Raji (cell line): ENCODE data around the gene ATP6V0C.
A peak's percentile ranks its signal among the peaks of the same experiment; 100 is the strongest.

Source experiments
- POLR2A ChIP-seq: IDR thresholded peaks from 2 replicates; pipeline ENCODE4 v1.6.1; 2011; ENCODE audit warnings: low read depth, low read length, control low read depth; ENCODE audit not compliant: insufficient read depth

Gene ATP6V0C

GRCh38 chr16:2511996-2512734 is 1.6 kb upstream of the ATP6V0C start:
- TF ChIP-seq POLR2A: no peak

DNA sequence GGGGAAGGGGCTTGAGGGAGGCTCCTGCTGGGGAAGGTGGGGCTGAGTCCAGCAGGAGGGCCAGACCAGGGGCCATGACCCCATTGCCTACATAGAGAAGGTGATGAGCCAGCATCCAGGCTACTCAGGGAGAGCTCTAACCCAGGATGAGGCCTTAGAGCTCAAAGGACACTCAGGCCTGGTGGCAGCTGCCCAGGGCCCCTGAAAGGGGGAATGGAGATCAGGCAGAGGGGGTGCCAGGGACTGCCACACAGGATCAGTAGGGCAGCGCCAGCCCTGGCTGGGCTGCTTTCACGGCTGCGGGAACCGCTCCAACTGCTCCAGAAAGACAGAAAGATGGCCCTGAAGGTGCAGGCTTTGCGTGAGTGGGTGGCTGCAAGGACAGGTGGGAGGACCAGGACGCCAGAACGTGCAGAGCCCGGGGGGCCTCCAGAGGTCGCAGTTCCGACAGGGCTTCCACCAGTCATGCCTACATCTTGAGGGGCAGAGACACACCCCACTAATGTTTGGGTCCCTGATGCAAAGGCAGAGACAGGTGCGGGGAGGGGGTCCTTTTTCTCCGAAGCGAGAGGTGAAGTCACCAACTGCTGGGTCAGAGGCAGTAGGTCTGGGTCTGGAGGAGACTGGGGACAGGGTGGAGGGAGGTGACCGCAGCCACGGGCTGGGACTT is 882 bp upstream of the ATP6V0C start:
- TF ChIP-seq POLR2A: no peak

- no peak for TF ChIP-seq POLR2A
These were observed 804 bp downstream of the ATP6V0C start for GRCh38 chr16:2514333-2515179.

- TF ChIP-seq POLR2A: no peak
These were observed 1.6 kb downstream of the ATP6V0C start for GRCh38 chr16:2515180-2515851.

GRCh38 chr16:2516391-2517240 is 2.9 kb downstream of the ATP6V0C start:
- TF ChIP-seq POLR2A: no peak

GRCh38 chr16:2517954-2518605 is 4.3 kb downstream of the ATP6V0C start:
- no peak for TF ChIP-seq POLR2A

- TF ChIP-seq POLR2A: no peak
These were observed 5.3 kb downstream of the ATP6V0C start for GRCh38 chr16:2518823-2519710.

DNA sequence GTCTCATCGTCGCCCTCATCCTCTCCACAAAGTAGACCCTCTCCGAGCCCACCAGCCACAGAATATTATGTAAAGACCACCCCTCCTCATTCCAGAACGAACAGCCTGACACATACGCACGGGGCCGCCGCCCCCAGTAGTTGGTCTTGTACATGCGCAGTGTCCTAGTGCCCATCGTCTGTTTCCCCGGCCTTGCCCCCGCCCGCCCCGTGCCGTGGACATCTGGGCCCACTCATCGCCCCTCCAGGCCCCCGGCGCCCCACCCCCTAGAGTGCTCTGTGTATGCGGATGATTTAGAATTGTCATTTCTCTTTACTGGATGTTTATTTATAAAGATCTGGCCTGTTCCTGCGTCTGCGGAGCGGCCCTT is 5.9 kb downstream of the ATP6V0C start:
- no peak for TF ChIP-seq POLR2A

DNA sequence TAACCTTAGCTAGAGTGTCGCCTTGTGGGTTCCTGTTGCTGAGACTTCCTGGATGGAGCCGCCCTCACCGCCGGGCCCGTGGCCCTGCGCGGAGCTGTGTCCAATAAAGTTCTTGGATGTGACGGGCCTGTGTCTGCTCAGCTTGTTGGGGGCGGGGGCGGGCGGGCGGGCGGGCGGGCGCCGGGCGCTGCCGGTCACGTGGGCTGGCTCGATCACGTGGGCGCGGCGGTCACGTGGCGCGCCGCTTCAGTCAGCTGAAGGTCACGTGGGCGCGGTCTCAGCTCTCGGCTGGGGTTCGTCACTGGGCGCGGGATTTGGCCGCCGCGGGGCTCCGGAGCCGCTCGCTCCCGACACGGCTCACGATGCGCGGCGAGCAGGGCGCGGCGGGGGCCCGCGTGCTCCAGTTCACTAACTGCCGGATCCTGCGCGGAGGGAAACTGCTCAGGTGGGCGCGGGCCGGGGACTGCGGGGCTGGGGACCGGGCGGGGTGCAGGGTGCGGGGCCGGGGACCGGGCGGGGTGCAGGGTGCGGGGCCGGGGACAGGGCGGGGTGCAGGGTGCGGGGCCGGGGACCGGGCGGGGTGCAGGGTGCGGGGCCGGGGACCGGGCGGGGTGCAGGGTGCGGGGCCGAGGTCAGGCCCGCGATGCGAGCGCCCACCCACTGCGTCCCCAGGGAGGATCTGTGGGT is 6.5 kb downstream of the ATP6V0C start, which contains the start of gene AMDHD2:
TSS of gene AMDHD2 (plus strand) at position 275 of the 687 bp plus-strand sequence. CDS start at position 363, 88 bp downstream.
- TF ChIP-seq POLR2A: peak; percentile 54

- no peak for TF ChIP-seq POLR2A
These were observed 7.2 kb downstream of the ATP6V0C start for GRCh38 chr16:2520784-2521531.

- TF ChIP-seq POLR2A: no peak
These were observed 10.1 kb downstream of the ATP6V0C start for GRCh38 chr16:2523801-2524231.
